Measurements from ENCODE around the gene CCNL1. TPM values are rescaled to one million over a fixed set of nuclear protein-coding genes. Genes with fewer than 3 reads are reported as not detected.

CCNL1 gene
- total and polyA plus RNA-seq, 2 of the 4 experiments (the other 2 are of a cell fraction) = 60.9 to 83.3 TPM

DNA sequence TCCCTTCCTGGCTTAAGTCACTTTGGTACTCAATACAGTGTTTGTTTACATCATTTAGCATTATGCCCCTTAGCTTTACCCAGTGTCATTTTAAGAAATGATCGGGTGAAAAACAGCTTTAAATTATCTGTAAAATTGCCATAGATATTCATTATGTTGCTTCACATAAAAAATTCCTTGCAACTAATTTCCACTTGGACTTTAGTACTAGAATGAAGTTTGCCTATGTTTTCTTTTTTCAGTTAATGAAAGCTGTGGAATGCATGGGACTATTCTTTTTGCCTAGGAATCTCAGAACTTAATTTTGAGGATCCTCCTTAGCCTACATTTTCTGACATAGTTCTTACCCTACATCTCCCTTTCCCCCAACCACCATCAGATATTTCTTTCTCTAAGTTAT, 38.4 kb downstream of the CCNL1 start:
- ATAC-seq (ENCODE audit: low read depth) (0 out of 2 replicates have a peak, but pooled peaks have one; percentile 6), DNase-seq (no peak)
- H4K8ac ChIP-seq (ENCODE audit: low read depth in 2 of 2, low read length in 2 of 2) = peak overlapping the region in 1 of 2 experiments; percentile 47; a peak in 1 of 4 replicates
- no peak overlapping the region for H2AFZ ChIP-seq (replicated peaks; ENCODE audit: low read length, poor library complexity)
- no CpG with 5 or more reads among the region's 1 CpG for WGBS, 2 experiments (ENCODE audit: extremely low coverage in 2 of 2, insufficient read length in 1 of 2)
- no peak overlapping the region; the same call in 1 of the 2 replicates for H3K14ac ChIP-seq (replicated peaks; ENCODE audit: low read depth, low read length)
- H3K4me1 ChIP-seq (ENCODE audit: control insufficient read depth, insufficient read depth, low read length) = peaks cover 10% of the 10 kb centered on the region
- no peak for TF ChIP-seq RCOR1 (IDR thresholded peaks at IDR 0.05; ENCODE audit: insufficient replicate concordance, low read length)
- TF ChIP-seq CTCF (conservative IDR thresholded peaks at IDR 0.05; ENCODE audit: low read depth, low read length) = no peak
- H3K27ac ChIP-seq (ENCODE audit: insufficient read depth, low read length) = no peak overlapping the region
- BruUV-seq (replicated peaks) = no TSS peak
- intact Hi-C loops (cut with micrococcal nuclease) (loop anchor here (1.0 kb wide), 1 partner anchor 10 kb away; no protein-coding TSS in a partner anchor), dilution Hi-C loops (cut with HindIII; ENCODE audit: low sequenced_read_pairs, unreplicated experiment) (no loop called here), in situ Hi-C loops (cut with MboI; ENCODE audit: low sequenced_read_pairs) (no loop called here)
- ChIA-PET POLR2A (ENCODE audit: unreplicated experiment) (interaction anchor here (1.3 kb wide), 1 partner anchor 32 kb away, joined by 5 read pairs; no protein-coding TSS in a partner anchor), CTCF (interaction anchor here (1.2 to 1.6 kb wide), 3 partner anchors 9 to 33 kb away, joined by 3 to 5 read pairs (median 4); no protein-coding TSS in a partner anchor)
- no peak overlapping the region for H3K23ac ChIP-seq (ENCODE audit: low read depth, low read length)
- peak overlapping the region; percentile 57 for H2BK20ac ChIP-seq (ENCODE audit: low read depth, low read length)
- peak overlapping the region; percentile 30; the same call in 1 of the 2 replicates for H3K18ac ChIP-seq (ENCODE audit: low read depth, low read length)
- no peak overlapping the region for H3K4me2 ChIP-seq (ENCODE audit: low read depth, low read length)
- H3K4me3 ChIP-seq (ENCODE audit: insufficient read depth, low read depth, low read length) = no peak overlapping the region
- no peak overlapping the region for H4K5ac ChIP-seq (ENCODE audit: low read depth, low read length)
- no peak overlapping the region for H3K9ac ChIP-seq (ENCODE audit: low read depth, low read length)
- 0 out of 2 replicates have a peak overlapping the region, but pooled peaks have one; percentile 3 for H3K56ac ChIP-seq (ENCODE audit: extremely low read depth, insufficient read depth, low read length)
- H2BK120ac ChIP-seq (ENCODE audit: low read depth, low read length) = peak overlapping the region; percentile 78
- H2BK15ac ChIP-seq (ENCODE audit: low read depth, low read length) = 0 out of 3 replicates have a peak overlapping the region, but pooled peaks have one; percentile 15
- H2BK5ac ChIP-seq (ENCODE audit: low read depth, low read length, poor library complexity, severe bottlenecking) = peak overlapping the region; percentile 41
- H3K27me3 ChIP-seq (ENCODE audit: control insufficient read depth, insufficient read depth, low read length) = no peaks in the 10 kb centered on the region
- H3K4ac ChIP-seq (ENCODE audit: low read depth, low read length) = no peak overlapping the region
- H4K91ac ChIP-seq (ENCODE audit: insufficient read depth, low read depth, low read length) = no peak overlapping the region
- no peaks in the 10 kb centered on the region for H4K20me1 ChIP-seq (ENCODE audit: insufficient read depth, low read length)
- no peaks in the 10 kb centered on the region for H3K36me3 ChIP-seq (ENCODE audit: control insufficient read depth, insufficient read depth, low read length)
- H3K9me1 ChIP-seq (ENCODE audit: insufficient read depth, low read length) = peaks cover 13% of the 10 kb centered on the region
- H3K79me1 ChIP-seq (ENCODE audit: low read depth in 1 of 2, low read length in 2 of 2) = 0 out of 4 replicates have a peak, but pooled peaks cover 0 to 5% of the 10 kb centered on the region in 2 experiments
- no peak overlapping the region for H2AK9ac ChIP-seq (replicated peaks; ENCODE audit: low read depth, low read length, poor library complexity)
- H2AK5ac ChIP-seq (ENCODE audit: low read depth, low read length) = no peak overlapping the region
- H3K9me3 ChIP-seq (ENCODE audit: control insufficient read depth, insufficient read depth, low read length) = no peaks in the 10 kb centered on the region

All from IMR-90 (cell line).